Large intestine (tissue), 3 donors: ENCODE results near the gene SUSD1. TPM values are rescaled to one million over a fixed set of nuclear protein-coding genes. Genes with fewer than 3 reads are reported as not detected.

Source experiments
- DNase-seq, 2 donors: peaks; one replicate each; pipeline versions ENCODE4 v3.0.0 to v3.0.0-alpha.2; 2013
- H3K27ac ChIP-seq: one replicate; pipeline ENCODE4 v1.5.1; 2013; ENCODE audit warnings: low read length
- H3K27me3 ChIP-seq: 2 replicates; pipeline ENCODE4 v1.6.1; 2013; ENCODE audit warnings: low read length; ENCODE audit not compliant: control insufficient read depth, insufficient read depth
- H3K36me3 ChIP-seq: 2 replicates; pipeline ENCODE4 v1.6.1; 2013; ENCODE audit warnings: low read length; ENCODE audit not compliant: control insufficient read depth, insufficient read depth
- H3K4me1 ChIP-seq: one replicate; pipeline ENCODE4 v1.6.1; 2013; ENCODE audit warnings: low read length; ENCODE audit not compliant: control insufficient read depth, insufficient read depth
- H3K4me3 ChIP-seq: one replicate; pipeline ENCODE4 v1.5.1; 2013; ENCODE audit warnings: low read length
- H3K9me3 ChIP-seq: one replicate; pipeline ENCODE4 v1.6.1; 2013; ENCODE audit warnings: mild to moderate bottlenecking, low read depth, low read length, moderate library complexity; ENCODE audit not compliant: control insufficient read depth
- WGBS: methylation state at CpG from one replicate; pipeline ENCODE4 v1.1.5; 2013; ENCODE audit warnings: low lambda C conversion rate; ENCODE audit not compliant: insufficient coverage; 5-methylcytosine and 5-hydroxymethylcytosine counted together
- polyA plus RNA-seq: library from polyadenylated mRNA; unstranded; fragments of 120-200 nt; gene quantifications from one replicate; pipeline ENCODE4 v1.2.1, GENCODE V29; 2013

The SUSD1 gene
- polyA plus RNA-seq, 1 donor: 28.4 TPM

DNA sequence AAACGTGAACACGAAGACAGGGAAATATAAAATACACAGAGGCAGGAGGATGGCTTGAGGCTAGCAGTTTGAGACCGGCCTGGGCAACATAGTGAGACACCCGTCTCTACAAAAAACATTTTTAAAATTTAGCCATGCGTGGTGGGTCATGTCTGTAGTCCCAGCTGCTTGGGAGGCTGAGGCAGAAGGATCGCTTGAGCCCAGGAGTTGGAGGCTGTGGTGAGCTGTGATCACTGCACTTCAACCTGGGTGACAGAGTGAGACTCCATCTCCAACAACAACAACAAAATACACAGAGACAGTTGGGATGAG, 55.1 kb downstream of the SUSD1 start:
- no peak for DNase-seq
- Histone ChIP-seq H3K4me3 (no peak overlapping the region), H3K27ac (peak overlapping the region; percentile 66), H3K36me3 (peaks cover 25% of the 10 kb centered on the region), H3K9me3 (no peaks in the 10 kb centered on the region), H3K4me1 (peaks cover 20% of the 10 kb centered on the region), H3K27me3 (no peaks in the 10 kb centered on the region)
- 54% methylated on average over 2 of the region's 6 CpGs for WGBS

DNA sequence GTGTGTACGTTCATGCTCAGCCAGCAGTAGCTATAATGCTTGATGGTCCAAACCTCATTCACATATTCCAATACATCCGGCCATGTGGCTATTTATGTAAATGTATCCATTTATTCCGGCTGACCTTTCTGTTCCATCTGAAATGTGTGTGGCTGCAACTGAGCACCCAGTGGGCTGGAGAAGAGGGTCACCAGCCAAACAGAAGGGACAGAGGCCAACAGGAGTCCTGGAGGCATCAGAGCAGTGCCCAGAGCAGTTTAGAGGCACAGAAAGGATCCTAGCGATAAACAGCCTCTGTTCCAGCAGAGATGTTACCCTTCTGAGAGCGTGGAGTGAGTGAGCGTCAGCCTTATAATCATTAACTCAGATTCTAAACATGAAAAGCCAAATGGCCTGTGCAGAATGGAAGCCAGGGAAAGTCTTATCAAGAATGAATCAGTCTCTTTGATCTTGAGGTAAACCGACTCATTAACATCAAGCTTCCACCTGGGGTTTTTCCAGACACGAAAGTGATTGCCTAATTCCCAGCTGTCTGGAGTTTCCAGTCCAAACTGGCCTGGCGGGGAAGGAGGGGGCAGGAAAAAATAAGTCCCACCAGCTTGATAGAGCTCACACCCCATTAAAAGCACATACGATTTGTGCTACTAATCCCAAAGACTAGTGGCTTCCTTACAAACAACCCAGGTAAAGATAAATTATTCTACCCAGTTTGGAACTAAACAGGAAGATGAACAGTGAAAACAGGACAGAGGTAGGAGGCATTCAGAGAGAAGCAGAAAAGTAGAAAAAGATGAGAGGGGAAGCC, 55.7 kb downstream of the SUSD1 start:
- Histone ChIP-seq H3K9me3 (no peaks in the 10 kb centered on the region), H3K27ac (peak overlapping the region; percentile 75), H3K4me3 (no peak overlapping the region), H3K4me1 (peaks cover 20% of the 10 kb centered on the region), H3K36me3 (peaks cover 25% of the 10 kb centered on the region), H3K27me3 (no peaks in the 10 kb centered on the region)
- WGBS: 24% methylated on average over 3 of the region's 10 CpGs
- DNase-seq: peak; percentile 78 to 92

DNA sequence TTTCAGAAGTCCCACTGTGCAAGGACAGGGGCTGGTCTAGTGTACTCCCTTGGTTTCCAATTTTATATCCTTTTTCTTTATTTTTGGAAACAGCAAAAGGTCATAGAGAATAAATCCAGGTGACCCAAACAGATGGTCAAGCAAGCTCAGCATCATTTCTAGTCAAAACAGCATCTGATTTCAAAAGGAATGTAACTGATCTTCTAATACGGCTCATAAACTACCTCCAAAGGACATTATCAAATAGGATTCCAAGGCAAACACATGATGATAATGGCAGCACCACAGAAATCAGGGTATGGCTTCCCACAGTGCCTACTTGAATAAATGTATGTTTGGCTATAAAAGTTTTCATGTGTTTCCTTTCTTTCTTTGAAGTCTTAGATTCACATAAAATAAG, 57.1 kb downstream of the SUSD1 start:
- Histone ChIP-seq H3K9me3 (no peaks in the 10 kb centered on the region), H3K4me3 (no peak overlapping the region), H3K27me3 (no peaks in the 10 kb centered on the region), H3K27ac (no peak overlapping the region), H3K4me1 (peaks cover 20% of the 10 kb centered on the region), H3K36me3 (peaks cover 18% of the 10 kb centered on the region)
- DNase-seq: no peak
- no CpG with 5 or more reads among the region's 1 CpG for WGBS

DNA sequence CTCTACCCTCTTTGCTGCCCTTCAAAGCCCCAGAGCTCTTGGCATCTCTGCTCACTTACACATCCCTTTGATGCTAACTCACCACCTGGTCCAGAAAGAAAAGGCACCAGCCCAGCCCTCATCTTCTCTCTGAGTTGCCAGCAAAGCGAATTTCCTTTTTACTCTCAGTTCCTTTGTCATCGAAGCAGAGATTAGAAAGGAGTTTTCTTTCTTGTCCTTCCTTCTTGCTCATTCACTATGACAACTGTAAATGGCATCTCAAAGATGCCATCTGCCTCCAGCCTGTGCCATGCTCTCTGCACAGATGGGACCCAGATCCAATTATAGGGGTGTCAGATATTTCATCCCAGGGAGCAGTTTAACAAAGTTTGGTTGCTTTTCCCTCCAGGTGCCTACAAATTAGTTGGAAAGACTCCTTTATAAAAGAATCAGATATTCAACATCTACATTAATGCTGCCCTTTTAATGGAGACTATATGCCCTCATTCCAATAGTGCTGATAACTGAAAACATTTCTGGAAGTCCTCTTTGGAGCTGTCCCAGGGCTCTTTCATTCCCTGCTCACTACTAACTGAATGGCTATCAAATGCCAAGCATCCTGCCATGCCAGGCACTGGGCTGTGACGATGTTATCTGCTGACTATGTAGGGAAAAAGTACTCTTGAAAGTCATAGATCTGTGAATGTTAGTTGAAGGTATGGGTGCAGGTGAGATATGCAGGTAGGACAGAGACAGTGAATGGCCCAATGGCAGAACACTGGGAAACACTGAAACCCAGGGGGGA, 58.9 kb downstream of the SUSD1 start:
- WGBS: no CpG with 5 or more reads among the region's 3 CpGs
- no peaks in the 10 kb centered on the region for H3K9me3 ChIP-seq
- no peak overlapping the region for H3K27ac ChIP-seq
- peaks cover 21% of the 10 kb centered on the region for H3K36me3 ChIP-seq
- H3K4me1 ChIP-seq: peaks cover 20% of the 10 kb centered on the region
- no peaks in the 10 kb centered on the region for H3K27me3 ChIP-seq
- no peak overlapping the region for H3K4me3 ChIP-seq
- no peak for DNase-seq

DNA sequence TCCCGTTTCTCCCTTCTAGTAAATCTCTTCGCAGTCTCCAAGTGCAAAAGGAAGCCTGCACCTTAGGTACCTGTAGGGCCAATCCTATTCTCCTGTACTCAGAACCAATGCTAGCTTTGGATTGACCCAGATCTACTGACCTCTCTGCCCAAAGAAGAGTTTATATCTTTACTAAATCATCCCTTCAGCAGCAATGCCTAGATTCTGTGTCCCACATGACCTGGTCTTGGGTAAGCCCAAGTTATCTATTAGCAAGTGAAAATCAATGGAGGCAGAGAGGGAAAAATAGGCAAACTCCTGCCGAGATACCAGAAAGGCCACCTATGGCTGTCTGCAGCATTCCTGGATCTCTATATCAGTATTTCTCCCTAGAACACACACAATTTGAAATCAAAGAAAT, 60.0 kb downstream of the SUSD1 start:
- H3K27ac ChIP-seq: no peak overlapping the region
- H3K4me1 ChIP-seq: peaks cover 12% of the 10 kb centered on the region
- DNase-seq: no peak
- no peaks in the 10 kb centered on the region for H3K9me3 ChIP-seq
- H3K27me3 ChIP-seq: no peaks in the 10 kb centered on the region
- no peak overlapping the region for H3K4me3 ChIP-seq
- WGBS: no CpG with 5 or more reads among the region's 3 CpGs
- H3K36me3 ChIP-seq: peaks cover 26% of the 10 kb centered on the region

DNA sequence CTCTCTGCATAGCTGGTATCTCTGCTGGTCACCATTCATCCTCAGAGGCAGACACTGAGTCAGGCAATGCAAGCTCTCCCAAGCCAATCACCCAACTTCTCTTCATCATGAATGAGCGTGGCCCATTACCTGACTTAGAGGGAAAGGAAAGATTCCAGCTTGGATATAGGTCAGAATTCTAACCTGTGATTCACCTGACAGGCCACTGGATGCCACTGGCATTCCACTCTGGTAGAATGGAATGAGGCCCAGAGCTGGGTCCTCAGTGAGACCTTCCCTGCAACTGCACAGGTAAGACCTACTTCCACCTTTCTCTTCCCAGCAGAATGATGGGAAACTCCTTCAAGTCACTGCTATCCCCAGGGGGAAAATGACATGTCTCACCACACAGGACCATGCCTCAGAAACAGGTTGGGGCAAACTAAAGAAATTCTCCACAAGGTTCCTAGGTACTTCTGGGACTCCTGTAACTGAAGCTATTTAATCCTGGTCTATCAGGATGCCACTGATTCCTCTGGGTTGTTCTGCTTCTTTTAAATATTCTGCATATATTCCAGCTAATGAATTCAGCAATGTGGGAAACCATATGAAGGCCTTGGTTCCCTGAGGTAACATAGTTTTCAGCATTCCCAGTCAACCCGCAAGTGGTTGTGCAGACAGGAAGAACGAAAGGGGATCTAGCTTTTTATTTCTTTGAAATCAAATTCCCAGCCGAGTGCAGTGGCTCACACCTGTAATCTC, 62.0 kb downstream of the SUSD1 start:
- H3K4me1 ChIP-seq: no peaks in the 10 kb centered on the region
- H3K9me3 ChIP-seq: no peaks in the 10 kb centered on the region
- DNase-seq: peak in 1 of 2 donors; percentile 39
- H3K27ac ChIP-seq: no peak overlapping the region
- no CpG with 5 or more reads among the region's 4 CpGs for WGBS
- no peak overlapping the region for H3K4me3 ChIP-seq
- peaks cover 29% of the 10 kb centered on the region for H3K36me3 ChIP-seq
- no peaks in the 10 kb centered on the region for H3K27me3 ChIP-seq

DNA sequence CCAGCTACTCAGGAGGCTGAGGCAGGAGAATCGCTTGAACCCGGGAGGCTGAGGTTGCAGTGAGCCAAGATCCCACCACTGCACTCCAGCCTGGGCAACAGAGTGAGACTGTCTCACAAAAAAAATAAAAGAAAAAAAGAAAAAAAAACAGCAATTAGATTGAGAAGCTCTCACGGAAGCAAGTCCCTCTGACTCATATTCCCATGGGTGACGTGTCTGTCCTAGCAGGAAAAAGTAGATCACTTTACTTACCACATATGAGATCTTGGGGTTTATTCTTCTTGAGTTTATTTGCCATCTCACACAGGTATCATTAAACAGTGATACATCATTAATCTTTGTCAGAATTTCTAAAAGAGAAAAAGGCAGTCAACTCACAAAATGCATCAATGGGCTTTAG, 62.6 kb downstream of the SUSD1 start:
- Histone ChIP-seq H3K27me3 (no peaks in the 10 kb centered on the region), H3K27ac (no peak overlapping the region), H3K36me3 (peaks cover 29% of the 10 kb centered on the region), H3K9me3 (no peaks in the 10 kb centered on the region), H3K4me3 (no peak overlapping the region), H3K4me1 (no peaks in the 10 kb centered on the region)
- no peak for DNase-seq
- WGBS: 90% methylated on average over 2 of the region's 4 CpGs

DNA sequence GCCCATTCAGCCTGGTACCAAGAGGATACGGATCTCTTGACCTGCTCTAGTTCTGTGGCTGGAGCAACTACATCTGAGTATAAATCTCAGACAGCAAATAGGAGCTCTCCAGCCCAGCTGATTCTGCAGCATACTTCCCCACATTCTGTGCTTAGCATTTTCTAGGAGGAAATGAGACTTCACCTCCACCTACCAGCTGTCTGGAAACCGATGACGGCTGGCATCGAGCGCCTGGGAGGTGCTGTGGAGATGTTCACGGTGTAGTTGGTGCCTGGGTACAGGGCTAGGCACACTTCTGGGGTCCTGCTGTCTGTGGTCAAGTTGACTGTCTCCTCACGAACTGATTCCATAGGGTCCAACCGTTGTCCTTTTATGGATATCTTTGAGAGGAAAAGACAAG, 63.6 kb downstream of the SUSD1 start:
- H3K27me3 ChIP-seq: no peaks in the 10 kb centered on the region
- no peak overlapping the region for H3K4me3 ChIP-seq
- WGBS: no CpG with 5 or more reads among the region's 8 CpGs
- DNase-seq: no peak
- H3K4me1 ChIP-seq: no peaks in the 10 kb centered on the region
- H3K27ac ChIP-seq: no peak overlapping the region
- peaks cover 26% of the 10 kb centered on the region for H3K36me3 ChIP-seq
- H3K9me3 ChIP-seq: no peaks in the 10 kb centered on the region

DNA sequence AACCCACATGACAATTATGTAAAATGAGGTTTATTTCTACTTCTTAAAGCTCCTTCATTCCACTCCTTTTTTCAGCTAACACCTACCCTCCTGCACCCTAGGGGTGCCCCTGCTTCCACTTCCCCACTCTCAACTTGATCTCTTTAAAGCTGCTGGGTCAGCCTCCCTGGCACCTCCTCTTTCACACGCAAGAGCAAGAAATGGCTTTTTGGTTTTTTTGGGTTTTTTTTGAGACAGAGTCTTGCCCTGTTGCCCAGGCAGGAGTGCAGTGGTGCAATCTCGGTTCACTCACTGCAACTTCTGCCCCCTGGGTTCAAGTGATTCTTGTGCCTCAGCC, 64.4 kb downstream of the SUSD1 start:
- Histone ChIP-seq H3K4me3 (no peak overlapping the region), H3K27ac (no peak overlapping the region), H3K4me1 (no peaks in the 10 kb centered on the region), H3K27me3 (no peaks in the 10 kb centered on the region), H3K36me3 (peaks cover 23% of the 10 kb centered on the region), H3K9me3 (no peaks in the 10 kb centered on the region)
- no peak for DNase-seq
- no CpG with 5 or more reads among the region's 2 CpGs for WGBS

DNA sequence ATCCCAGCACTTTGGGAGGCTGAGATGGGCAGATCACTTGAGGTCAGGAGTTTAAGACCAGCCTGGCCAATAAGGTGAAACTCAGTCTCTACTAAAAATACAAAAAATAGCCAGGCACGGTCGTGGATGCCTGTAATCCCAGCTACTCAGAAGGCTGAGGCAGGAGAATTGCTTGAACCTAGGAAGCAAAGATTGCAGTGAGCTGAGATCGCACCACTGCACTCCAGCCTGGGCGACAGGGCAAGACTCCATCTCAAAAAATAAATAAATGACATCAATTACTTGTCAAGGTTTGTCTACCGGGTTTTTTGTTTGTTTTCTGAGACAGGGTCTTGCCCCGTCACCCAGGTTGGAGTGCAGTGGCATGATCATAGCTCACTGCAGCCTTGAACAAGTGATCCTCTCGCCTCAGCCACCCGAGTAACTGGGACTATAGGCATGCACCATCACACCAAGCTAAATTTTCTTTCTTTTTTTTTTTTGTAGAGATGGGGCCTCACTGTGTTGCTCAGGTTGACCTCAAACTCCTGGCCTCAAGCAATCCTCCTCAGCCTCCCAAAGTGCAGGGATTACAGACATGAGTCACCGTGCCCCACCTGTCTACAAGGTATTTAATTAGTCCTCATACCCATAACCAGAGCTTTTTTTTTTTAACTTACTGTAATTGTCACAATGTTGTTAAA, 64.9 kb downstream of the SUSD1 start:
- H3K36me3 ChIP-seq: peaks cover 24% of the 10 kb centered on the region
- no peak overlapping the region for H3K4me3 ChIP-seq
- no CpG with 5 or more reads among the region's 9 CpGs for WGBS
- no peak for DNase-seq
- no peaks in the 10 kb centered on the region for H3K27me3 ChIP-seq
- no peak overlapping the region for H3K27ac ChIP-seq
- H3K4me1 ChIP-seq: no peaks in the 10 kb centered on the region
- no peaks in the 10 kb centered on the region for H3K9me3 ChIP-seq
